ENCODE results near the gene PDPK1.
"Not testable (repeated sequence)": the region's sequence is repeated elsewhere in the genome, so short reads cannot be mapped to it uniquely, and the experiment has no call there.

PDPK1 gene

DNA sequence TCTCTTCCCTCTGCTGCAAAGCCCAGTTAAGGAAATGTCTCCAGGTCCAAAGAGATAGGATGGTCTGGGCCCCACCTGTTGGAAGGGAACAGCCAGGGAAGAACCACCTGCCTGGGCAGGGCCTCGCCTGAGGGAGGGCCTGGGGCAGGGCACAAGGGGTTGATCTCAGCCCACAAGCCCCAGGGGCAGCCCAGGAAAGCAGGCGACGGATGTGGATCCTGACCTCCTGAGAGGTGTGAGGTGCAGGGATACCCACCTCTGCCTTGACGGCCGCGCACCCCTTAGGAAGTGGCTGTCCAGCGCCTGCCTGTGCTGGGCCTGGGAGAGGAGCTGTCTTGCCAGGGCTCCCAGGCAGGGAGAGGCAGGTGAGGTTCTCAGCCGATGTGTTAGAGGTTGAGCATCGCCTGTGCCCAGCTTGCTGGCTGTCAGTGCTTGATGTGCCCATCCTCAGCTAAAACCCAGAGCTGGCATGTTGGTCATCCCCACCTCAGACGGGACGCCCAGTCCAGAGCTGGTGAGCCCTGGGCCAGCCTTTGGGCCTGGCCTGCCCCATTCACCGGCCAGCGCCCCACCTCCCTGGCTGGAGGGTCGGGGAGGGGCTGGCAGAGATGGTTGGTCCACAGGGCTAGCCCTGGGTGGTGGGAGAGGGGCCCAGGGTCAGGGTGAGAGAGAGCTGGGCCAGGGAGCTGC is 7.0 kb upstream of the PDPK1 start:
- TF ChIP-seq, protein P1, sequence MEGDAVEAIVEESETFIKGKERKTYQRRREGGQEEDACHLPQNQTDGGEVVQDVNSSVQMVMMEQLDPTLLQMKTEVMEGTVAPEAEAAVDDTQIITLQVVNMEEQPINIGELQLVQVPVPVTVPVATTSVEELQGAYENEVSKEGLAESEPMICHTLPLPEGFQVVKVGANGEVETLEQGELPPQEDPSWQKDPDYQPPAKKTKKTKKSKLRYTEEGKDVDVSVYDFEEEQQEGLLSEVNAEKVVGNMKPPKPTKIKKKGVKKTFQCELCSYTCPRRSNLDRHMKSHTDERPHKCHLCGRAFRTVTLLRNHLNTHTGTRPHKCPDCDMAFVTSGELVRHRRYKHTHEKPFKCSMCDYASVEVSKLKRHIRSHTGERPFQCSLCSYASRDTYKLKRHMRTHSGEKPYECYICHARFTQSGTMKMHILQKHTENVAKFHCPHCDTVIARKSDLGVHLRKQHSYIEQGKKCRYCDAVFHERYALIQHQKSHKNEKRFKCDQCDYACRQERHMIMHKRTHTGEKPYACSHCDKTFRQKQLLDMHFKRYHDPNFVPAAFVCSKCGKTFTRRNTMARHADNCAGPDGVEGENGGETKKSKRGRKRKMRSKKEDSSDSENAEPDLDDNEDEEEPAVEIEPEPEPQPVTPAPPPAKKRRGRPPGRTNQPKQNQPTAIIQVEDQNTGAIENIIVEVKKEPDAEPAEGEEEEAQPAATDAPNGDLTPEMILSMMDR (IDR thresholded peaks at IDR 0.05; ENCODE audit: borderline replicate concordance, control extremely low read depth, extremely low read depth, insufficient read depth, missing control alignments), result no peak
- DNase-seq (ENCODE audit: low spot score), result no peak
- in situ Hi-C loops (cut with MboI; ENCODE audit: low sequenced_read_pairs, unreplicated experiment), result no loop called here

DNA sequence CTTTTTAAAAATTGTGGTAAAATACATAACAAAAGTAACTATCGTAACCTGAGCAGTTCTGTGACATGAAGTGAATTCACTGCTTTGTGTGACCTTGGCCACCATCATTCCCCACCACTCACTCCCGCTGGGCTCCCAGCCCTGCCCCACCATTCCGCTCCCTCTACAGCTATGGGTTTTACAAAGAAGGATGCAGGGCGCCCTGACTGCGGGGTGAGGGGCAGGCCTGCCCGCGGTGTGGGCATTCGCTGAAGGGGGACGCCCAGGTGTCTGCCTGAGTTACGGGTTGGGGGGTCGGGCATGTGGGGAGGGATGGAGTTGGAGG is 6.5 kb upstream of the PDPK1 start, which contains the start of gene CEMP1:
Gene CEMP1, minus strand, starts transcription at position 38 of the 325 bp plus-strand sequence. CDS start 335 bp downstream, outside the sequence.
- no peak for DNase-seq (ENCODE audit: low spot score)
- TF ChIP-seq, protein P1 (IDR thresholded peaks at IDR 0.05; ENCODE audit: borderline replicate concordance, control extremely low read depth, extremely low read depth, insufficient read depth, missing control alignments), result no peak
- in situ Hi-C loops (cut with MboI; ENCODE audit: low sequenced_read_pairs, unreplicated experiment), result no loop called here

DNA sequence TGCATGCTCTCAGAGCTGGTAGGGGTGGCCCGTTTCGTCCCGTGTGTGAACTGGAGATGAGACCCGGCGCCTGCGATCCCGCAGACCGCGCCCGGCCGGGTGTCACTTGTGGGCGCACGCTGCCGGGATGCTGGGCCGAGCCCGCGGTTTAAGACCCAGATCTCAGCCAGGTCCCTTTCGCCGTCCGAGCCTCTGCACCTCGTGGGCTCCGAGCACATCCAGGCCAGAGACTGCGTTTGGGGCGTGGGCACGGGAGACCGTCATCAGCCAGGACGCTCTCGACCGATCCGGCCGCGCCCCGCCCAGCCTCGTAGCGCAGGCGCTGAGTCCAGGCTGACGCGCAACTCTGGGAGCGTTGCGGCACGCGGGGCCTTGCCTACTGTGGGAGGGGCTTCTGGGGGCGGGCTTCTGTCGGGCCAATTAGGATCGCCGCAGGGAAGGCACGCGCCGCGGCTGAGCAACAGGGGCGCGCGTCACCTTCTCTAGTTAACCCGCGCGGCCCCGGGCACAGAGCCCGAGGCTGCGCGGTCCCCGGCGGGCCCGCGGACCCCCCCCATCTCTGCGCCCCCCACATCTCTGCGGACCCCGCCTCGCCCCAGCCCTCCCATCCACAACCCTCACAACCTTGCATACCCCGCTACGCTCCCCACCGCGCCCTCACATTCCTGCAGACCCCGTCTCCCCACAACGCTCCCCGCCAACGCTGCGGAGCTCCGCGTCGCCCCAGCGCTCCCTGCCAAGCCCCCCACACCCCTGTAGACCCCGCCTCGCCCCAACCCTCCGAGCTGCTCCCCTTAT is 5.9 kb upstream of the PDPK1 start:
- TF ChIP-seq, protein P1 (IDR thresholded peaks at IDR 0.05; ENCODE audit: borderline replicate concordance, control extremely low read depth, extremely low read depth, insufficient read depth, missing control alignments), result no peak
- DNase-seq (ENCODE audit: low spot score), result peak; percentile 98
- in situ Hi-C loops (cut with MboI; ENCODE audit: low sequenced_read_pairs, unreplicated experiment), result no loop called here

DNA sequence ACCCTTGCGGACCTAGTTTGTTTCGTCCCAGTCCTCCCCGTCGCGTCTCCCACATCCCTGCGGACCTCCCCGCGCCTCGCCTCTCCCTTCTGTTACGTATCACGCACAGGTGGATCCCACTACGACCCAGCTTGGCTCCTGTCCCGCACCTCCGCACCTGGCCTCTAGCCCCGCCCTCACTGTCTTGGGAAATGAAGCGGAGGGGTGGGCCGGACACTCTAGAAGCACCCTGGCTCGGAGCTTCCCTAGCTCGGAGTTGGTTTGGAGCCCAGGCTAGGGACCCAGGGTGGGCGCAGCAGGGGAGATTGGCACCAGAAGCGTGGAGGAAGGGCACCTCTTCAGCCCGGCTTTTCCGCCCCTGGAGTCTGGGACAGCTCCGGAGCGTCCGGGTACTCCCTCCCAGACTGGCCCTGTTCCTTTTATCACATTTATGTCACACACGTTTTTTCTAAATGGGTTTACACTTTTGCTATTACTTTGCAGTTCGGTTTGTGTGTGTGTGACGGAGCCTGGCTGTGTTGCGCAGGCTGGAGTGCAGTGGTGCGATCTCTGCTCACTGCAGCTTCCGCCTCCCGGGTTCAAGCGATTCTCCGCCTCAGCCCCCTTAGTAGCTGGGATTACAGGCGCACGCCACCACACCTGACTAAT is 5.2 kb upstream of the PDPK1 start:
- in situ Hi-C loops (cut with MboI; ENCODE audit: low sequenced_read_pairs, unreplicated experiment), result no loop called here
- no peak for DNase-seq (ENCODE audit: low spot score)
- TF ChIP-seq, protein P1 (IDR thresholded peaks at IDR 0.05; ENCODE audit: borderline replicate concordance, control extremely low read depth, extremely low read depth, insufficient read depth, missing control alignments), result no peak

DNA sequence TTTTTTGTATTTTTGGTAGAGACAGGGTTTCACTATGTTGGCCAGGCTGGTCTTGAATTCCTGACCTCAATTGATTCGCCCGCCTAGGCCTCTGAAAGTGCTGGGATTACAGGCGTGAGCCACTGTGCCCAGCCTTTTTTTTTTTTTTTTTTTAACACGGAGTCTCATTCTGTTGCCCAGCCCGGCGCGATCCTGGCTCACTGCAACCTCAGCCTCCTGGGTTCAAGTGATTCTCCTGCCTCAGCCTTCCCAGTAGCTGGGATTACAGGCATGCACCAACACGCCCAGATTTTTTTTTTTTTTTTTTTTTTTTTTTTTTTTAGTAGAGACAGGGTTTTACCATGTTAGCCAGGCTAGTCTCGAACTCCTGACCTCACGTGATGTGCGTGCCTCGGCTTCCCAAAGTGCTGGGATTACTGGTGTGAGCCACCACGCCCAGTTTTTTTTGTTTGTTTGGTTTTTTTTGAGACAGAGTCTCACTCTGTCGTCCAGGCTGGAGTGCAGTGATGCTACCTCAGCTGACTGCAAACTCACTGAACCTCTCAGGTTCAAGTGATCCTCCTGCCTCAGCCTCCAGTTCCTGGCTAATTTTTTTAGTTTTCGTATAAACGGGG is 4.6 kb upstream of the PDPK1 start:
- DNase-seq (ENCODE audit: low spot score); in situ Hi-C loops (cut with MboI; ENCODE audit: low sequenced_read_pairs, unreplicated experiment): not testable (repeated sequence)

DNA sequence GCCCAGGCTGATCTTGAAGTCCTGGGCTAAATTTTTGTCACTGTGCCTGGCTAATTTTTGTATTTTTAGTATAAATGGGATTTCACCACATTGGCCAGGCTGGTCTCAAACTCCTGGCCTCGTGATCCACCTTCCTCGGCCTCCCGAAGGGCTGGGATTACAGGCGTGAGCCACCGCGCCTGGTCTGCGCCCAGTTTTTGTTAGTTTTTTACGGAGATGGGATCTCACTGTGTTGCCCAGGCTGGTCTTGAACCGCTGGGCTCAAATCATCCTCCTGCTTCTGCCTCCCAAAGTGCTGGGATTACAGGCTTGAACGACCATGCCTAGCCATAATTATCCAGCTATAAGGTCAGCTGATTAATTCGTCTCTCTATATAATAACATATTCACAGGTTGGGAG is 3.9 kb upstream of the PDPK1 start:
- DNase-seq (ENCODE audit: low spot score), result no peak
- TF ChIP-seq, protein P1 (IDR thresholded peaks at IDR 0.05; ENCODE audit: borderline replicate concordance, control extremely low read depth, extremely low read depth, insufficient read depth, missing control alignments), result no peak
- in situ Hi-C loops (cut with MboI; ENCODE audit: low sequenced_read_pairs, unreplicated experiment), result no loop called here

DNA sequence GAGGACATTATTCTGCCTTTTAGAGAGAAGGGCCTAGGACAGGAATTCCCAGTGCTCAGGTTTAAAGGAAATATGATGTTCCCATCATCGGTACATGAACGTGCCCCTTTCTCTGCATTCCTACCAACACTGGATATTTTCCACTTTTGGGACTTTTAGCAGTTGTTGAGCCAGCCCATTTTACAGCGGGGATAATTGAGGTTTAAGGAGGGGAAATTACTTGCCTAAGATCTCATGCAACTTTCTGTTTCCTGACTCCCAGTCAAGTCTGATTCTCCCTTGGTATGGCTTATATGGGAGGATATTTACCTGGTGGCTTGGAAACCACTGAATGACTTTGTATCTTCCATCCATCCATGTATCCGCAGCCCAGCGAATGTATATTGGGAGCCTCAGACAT is 3.5 kb upstream of the PDPK1 start:
- DNase-seq (ENCODE audit: low spot score); in situ Hi-C loops (cut with MboI; ENCODE audit: low sequenced_read_pairs, unreplicated experiment): not testable (repeated sequence)

All from GM13976 (cell line).